GM19193 (cell line): ENCODE data around the gene LAMB1.
A peak's percentile ranks its signal among the peaks of the same experiment; 100 is the strongest.

Experiments
- POLR2A ChIP-seq: IDR thresholded peaks from 4 replicates; pipeline ENCODE4 v1.6.1; 2011; ENCODE audit not compliant: insufficient read depth, insufficient read length; ENCODE audit errors: extremely low read depth

LAMB1 gene

DNA sequence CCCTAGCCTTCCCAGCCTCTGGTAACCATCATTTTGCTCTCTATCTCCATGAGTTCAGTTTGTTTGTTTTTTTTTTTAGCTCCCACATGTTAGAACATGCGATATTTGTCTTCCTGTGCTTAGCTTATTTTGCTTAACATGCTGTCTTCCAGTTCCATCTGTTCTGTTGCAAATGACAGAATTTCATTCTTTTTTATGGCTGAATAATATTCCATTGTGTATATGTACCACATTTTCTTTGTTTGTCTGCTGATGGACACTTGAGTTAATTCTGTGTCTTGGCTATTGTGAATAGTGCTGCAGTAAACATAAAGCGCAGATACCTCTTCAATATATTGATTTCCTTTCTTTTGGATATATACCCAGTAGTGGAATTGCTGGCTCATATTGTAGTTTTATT is 91.0 kb downstream of the LAMB1 start:
- TF ChIP-seq POLR2A: no peak

DNA sequence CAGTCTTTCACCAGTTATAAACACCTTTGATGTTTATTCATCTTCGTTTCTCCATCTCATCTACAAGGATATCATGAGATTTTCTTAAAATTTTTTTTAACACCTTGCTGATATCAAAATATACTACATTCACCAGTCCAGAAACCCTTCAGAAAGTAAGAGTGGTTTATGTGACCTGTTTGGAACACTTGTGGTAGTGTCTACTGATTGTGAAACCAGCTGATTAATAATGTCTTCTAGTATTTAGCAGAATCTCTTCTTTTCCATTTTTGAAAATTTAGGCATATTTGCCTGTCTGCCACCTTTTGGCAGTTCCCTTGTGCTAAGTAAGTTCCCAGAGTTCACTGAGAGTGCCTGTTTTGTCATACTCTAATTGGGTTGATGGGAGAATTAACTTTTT is 93.5 kb downstream of the LAMB1 start:
- TF ChIP-seq POLR2A: no peak

DNA sequence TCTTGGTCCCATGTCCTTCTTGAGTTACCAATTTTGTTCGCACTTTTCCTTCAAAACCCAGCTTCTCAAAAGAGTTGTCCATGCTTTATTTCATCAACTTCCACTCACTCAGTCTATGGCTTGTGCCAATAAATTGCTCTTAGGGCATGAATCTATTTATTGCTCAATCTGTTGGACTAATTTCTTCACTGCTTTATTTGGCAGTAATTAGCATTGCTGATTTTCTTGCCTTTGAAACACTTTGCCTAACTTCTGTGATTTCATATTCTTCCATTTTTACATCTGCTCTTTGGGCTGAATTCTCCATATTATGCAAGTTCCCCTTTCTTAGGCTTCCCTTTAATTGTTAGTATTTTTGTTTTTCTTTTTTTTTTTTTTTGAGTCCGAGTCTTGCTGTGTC is 95.2 kb downstream of the LAMB1 start:
- TF ChIP-seq POLR2A: no peak

DNA sequence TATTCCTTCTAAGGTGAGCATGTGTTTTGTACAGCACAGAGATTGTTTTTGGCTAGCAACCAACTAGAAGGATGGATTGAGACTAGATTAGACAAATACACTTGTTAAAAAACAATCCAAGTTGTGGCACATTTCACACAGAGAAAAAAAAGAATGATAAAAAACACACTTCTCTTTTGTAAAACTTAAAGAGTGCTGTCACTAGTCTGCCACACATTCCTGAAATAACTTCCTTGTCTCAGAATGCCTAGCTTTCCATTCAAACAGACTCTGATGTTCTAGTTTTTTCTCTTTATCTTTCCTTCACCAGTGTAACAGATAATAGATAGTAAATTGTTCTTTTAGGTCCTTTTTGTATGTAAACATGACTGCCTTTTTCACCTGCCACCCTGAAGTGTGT is 100.6 kb downstream of the LAMB1 start:
- no peak for TF ChIP-seq POLR2A

DNA sequence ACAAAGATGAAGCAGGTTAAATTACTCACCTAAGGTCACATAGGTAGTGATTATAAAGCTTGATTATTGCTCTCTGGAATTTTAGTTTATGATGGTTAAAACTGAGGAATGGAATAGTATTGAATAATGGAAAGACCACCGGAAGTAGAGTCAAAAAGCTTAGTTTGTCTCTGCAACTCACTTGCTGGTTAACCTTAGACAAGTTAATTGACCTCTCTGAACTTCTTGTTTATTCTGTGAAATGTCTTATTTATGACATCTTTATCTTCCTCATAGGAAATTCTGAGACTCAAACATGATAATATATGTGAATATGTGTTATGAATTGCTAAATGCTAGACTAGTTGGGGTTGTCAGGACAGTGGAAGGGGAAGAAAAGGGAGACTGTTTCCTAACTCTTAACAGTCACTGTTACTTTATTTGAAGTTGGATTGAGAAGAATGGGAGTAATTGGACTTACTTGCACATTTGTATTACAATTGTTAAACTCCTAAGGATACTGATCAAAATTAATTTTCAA is 102.4 kb downstream of the LAMB1 start:
- TF ChIP-seq POLR2A: no peak

DNA sequence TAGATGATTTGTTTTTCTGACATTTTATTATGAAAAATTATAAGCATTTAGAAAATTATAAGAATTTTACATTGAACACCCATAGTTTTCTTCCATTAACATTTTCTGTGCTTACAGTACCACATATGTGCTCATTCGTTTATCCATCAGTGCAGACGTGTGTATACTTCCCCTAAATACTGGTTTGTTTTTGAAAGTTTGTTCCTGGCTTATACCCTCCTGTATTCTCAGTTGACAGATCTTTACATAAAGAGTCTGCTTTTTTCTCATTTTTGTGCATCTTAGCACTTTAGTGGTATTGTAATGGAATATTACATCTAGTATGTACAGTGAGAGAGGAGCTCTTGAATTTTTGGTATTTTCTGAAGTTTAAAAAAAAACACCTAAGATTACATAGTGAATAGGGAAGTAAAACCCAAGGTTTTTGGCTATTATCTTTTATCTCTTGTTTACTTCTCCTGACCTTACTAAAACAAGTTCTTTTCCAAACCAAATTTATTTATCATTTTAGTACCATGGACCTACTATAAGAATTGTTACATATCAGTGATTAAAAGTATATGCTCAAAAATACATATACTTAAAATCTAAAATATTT is 103.9 kb downstream of the LAMB1 start:
- TF ChIP-seq POLR2A: no peak

DNA sequence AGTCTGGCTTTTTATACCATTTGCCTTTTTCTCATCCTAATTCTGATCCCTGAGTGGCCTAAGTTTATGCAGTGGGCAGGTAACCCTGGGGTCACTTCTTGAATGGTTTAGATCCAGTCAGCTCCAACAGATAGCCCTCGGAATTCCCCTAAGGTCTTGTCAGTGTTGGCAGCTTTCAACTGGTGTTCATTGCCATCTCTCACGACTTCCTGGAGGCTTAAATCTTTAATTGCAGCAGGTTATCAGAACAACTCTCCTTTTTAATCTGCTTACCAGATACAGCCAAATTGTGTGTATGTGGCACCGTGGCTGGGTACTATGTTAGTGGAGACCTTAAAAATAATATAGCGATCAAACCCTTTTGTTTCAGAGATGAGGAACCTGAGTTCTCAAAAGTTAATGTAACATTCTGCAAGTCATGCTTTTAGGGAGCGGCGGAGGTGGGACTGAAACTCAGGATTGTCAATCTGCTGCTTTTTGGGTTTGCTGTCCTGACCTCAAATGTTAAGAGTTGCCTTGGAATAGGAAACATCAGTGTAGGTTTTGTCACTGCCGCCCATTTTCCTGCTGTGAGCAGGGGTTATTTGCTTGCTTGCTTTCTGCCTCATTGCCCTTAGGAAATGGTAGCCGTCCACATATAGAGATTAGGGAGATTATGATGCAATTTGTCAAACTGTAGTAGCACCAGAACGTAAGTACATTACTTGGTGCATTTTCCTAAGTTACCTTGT is 111.2 kb downstream of the LAMB1 start:
- no peak for TF ChIP-seq POLR2A

DNA sequence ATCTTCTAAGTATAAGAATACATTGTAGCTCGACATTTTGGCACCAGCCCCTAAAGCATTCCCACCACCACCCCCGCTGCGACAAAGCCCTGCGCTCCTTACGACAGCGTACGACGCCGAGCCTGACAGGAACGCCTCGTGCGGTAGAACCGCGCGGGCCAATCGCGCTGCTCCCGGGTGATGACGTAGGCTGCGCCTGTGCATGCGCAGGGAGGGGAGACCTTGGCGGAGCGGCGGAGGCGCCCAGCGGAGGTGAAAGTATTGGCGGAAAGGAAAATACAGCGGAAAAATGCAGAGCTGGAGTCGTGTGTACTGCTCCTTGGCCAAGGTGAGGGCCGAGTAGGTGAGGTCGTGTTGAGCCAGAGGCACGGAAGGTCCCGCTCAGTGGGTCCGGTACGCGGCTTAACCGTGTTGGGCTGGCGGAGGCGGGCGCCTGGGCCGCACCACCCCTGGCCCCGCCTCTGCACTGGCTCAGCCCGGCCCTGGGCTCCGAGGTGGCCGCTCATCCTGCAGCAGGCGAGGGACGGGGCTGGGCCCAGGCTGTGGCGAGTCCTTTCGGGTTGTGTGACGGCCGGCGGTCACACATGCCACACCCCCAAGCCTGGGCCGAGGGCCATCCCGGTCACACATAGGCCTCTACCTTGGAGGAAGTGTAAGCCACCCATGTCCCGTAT is 111.9 kb downstream of the LAMB1 start, which contains the start of gene DLD:
TSS of gene DLD (plus strand) at position 222 of the 674 bp plus-strand sequence. CDS start at position 290, 68 bp downstream.
- TF ChIP-seq POLR2A: peak; percentile 84

DNA sequence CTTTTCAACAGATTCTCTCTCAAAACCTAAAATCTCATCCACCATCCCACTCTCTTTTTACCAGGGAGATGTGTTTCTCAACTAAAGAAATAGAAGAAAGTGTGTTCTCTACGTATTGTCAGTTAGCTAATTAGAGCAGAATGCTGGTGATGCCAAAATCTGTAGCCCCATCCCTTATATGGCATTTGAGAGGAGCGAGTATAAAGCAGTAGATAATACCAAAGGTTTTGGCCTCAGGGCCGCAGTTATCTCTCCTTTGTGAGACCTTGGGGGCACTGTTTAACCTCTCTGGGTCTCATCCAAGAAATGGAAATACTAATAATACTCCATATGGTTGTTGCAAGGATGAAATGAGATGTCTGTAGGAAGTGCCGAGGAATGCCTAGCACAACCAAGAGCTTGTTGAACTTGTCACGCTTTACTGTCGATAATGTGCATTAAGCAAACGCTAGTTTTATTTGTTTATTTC is 112.4 kb downstream of the LAMB1 start:
- no peak for TF ChIP-seq POLR2A

DNA sequence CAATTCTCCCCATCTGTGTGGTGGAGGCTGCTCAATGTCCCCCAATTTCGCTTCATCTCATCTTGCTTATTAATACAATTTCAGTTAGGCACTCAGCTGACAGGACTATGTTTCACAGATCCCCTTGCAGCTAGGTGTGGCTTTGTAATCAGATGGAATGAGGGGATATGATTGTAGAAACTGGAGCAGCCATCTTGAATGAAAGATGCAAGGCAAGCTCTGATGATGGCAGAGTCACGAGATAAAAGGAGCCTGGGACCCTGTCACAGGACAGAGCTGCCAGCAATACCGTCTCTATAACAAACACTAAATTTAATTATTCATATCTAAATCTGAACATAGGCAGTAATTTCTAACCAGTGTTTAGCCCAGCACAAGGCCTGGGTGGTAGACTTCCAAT is 113.0 kb downstream of the LAMB1 start:
- TF ChIP-seq POLR2A: no peak

DNA sequence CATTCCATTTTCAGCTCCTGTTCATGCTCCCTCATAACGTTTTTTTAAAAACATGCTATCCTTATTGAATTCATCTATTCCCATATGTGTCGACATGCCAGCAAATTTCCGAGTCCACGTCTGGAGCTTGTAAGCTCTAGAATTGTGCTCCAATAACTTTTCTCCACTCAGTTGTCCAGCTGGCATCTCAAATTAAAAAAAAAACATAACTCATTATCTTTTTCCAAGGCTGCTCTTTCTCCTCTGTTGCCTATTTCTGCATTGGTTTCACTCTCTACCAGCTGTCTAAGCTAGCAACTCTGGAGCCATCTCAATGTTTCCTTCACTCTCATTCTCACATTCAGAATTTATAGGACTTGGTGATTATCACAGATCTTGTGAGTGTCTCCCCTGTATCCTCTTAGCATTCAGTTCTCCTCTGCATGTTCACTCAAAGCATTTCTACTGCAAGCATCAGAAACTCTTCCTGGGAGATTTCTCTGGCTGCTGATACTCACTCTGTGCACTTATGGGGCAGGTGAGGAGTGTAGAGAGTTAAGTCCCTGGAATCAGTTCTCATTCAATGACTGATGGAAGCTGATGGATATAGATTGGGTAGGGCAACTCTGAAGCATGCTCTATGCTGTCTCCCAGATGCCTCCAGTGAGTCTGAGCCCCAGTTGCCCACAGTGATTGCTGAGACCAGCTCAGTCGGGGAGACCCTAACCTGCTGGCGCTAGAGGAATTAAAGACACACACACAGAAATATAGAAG is 118.7 kb downstream of the LAMB1 start:
- no peak for TF ChIP-seq POLR2A

DNA sequence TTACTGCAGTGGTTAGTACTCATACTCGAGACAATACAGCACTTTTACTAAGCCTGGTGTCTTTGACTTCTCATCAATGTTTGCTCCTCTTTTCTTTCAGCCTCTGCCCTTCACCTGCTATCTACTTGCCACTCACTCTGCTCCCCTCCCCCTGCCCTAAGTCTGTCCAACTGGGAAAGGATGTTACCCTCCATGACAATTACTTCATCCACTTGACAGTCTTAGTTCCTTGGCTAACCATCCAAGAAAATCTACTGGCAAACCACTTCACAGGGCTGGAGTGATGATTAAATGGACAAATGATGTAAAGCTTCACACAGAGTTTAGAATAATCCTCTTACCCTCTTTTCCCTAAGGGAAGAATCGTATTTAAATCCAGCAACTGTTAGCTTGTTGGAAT is 120.2 kb downstream of the LAMB1 start:
- TF ChIP-seq POLR2A: no peak

DNA sequence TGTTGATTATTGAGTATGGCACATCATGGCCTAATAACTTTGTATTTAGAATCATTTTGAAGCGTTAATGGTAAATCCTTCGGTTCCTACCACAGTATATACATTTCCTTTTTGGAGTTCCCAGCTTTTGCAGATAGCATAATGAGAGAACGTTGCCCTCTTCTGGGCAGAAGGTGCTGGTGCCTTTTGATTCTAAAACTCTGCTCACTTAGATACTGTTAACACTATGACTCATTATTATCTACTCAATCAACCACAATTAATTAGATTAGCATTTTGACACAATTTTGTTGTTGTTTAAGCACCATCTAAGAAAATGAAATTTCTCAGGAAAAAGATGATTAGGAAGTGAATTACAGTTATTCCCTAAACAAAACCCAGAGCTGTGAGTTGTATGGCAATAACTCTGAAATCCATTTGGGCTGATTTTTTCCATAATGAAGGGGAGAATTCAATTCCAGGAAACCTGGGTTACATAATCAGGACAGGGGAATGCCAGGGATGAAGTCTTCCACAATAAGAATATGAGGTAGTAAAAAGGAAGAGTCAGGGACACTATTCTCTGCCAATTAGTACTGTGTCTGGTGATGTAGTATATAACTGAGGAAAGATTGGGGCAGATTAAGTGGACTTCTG is 123.4 kb downstream of the LAMB1 start:
- TF ChIP-seq POLR2A: no peak

DNA sequence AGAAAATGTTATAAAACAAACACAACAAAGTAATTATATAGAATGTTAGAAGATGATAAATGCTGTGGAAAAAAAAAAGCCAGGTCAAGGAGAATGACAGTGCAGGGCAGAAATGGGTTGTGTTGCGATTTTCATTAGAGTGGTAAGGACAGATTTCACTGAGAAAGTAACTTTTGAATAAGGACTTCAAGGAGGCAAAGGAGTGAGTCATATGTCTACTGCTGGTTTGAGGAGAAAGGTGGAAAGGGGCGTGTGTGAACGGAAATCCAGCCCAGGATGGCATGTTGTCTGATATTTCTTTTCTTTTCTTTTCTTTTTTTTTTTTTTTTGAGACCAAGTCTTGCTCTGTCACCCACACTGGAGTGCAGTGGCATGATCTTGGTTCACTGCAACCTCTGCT is 124.3 kb downstream of the LAMB1 start:
- TF ChIP-seq POLR2A: no peak
